GM19468 (cell line): ENCODE data around the gene CSKMT.
"Not testable (repeated sequence)": the region's sequence is repeated elsewhere in the genome, so short reads cannot be mapped to it uniquely, and the experiment has no call there.

ENCODE experiments used
- ATAC-seq: cut with Tn5 transposase; IDR thresholded peaks from one replicate; pipeline ENCODE4 v1.9.1; 2021; ENCODE audit warnings: mild to moderate bottlenecking, moderate library complexity, moderate number of reproducible peaks; ENCODE audit not compliant: unreplicated experiment; ENCODE audit errors: extremely low read depth

CSKMT gene

GRCh38 chr11:62682518-62682917 lies 17.4 kb downstream of the CSKMT start:
- ATAC-seq: no peak

- no peak for ATAC-seq
Observed at GRCh38 chr11:62687508-62688396, 22.6 kb downstream of the CSKMT start.

- no peak for ATAC-seq
Observed at GRCh38 chr11:62688491-62688890, 23.4 kb downstream of the CSKMT start.

- ATAC-seq: no peak
Observed at GRCh38 chr11:62689421-62690183, 24.5 kb downstream of the CSKMT start, which contains the start of gene LRRN4CL. Gene LRRN4CL, minus strand, starts transcription at chr11:62689530. Its CDS starts 1,022 bp downstream, at chr11:62688508.

- not testable (repeated sequence) for ATAC-seq
Observed at GRCh38 chr11:62693624-62694023, 28.5 kb downstream of the CSKMT start.

GRCh38 chr11:62694455-62695167 lies 29.5 kb downstream of the CSKMT start:
- no peak for ATAC-seq

GRCh38 chr11:62702246-62702645 lies 37.1 kb downstream of the CSKMT start:
- ATAC-seq: no peak

- ATAC-seq: not testable (repeated sequence)
Observed at GRCh38 chr11:62703921-62704320, 38.8 kb downstream of the CSKMT start.

GRCh38 chr11:62705413-62705812 lies 40.3 kb downstream of the CSKMT start:
- ATAC-seq: no peak

GRCh38 chr11:62705880-62706849 lies 41.1 kb downstream of the CSKMT start:
- ATAC-seq: no peak

- no peak for ATAC-seq
Observed at GRCh38 chr11:62706850-62707247, 41.7 kb downstream of the CSKMT start.

- ATAC-seq: no peak
Observed at GRCh38 chr11:62707277-62707861, 42.3 kb downstream of the CSKMT start, which contains the start of the genes BSCL2 and GNG3. Gene BSCL2, minus strand, starts transcription at chr11:62707424. Its CDS starts 229 bp downstream, at chr11:62707195. Gene GNG3, plus strand, starts transcription at chr11:62707676. Its CDS starts 620 bp downstream, at chr11:62708296.

GRCh38 chr11:62708392-62708791 lies 43.3 kb downstream of the CSKMT start:
- no peak for ATAC-seq

- ATAC-seq: no peak
Observed at GRCh38 chr11:62708793-62709192, 43.7 kb downstream of the CSKMT start.

GRCh38 chr11:62709247-62710000 lies 44.3 kb downstream of the CSKMT start:
- no peak for ATAC-seq

- ATAC-seq: no peak
Observed at GRCh38 chr11:62710001-62710345, 44.9 kb downstream of the CSKMT start.

- ATAC-seq: no peak
Observed at GRCh38 chr11:62712276-62712812, 47.2 kb downstream of the CSKMT start.

GRCh38 chr11:62712861-62713260 lies 47.7 kb downstream of the CSKMT start:
- ATAC-seq: no peak
